Epithelial cell of proximal tubule (primary cell): ENCODE measurements around the gene SYT1. TPM values are rescaled to one million over a fixed set of nuclear protein-coding genes. Genes with fewer than 3 reads are reported as not detected.

Experiments
- DNase-seq: peaks from one replicate; pipeline ENCODE4 v3.0.0-alpha.2; 2011; ENCODE audit warnings: low read depth
- H3K4me3 ChIP-seq: 2 replicates; pipeline ENCODE4 v1.5.1; 2011; ENCODE audit warnings: low read depth, mild to moderate bottlenecking, low read length
- CTCF ChIP-seq: conservative IDR thresholded peaks from 2 replicates; pipeline ENCODE4 v1.5.1; 2012; ENCODE audit warnings: low read depth, mild to moderate bottlenecking, low read length
- total RNA-seq: library from RNA; depleted of rRNA; stranded (reverse); fragments of >200 nt; gene quantifications from 2 replicates; pipeline ENCODE4 v1.2.3, GENCODE V29; 2015

The SYT1 gene
- total RNA-seq, 1 donor from 2014 or later, result 2.0 TPM

- TF ChIP-seq CTCF, result no peak
- no peak for DNase-seq
- H3K4me3 ChIP-seq, result no peak overlapping the region
Observed at GRCh38 chr12:78928200-78929074, 63.9 kb downstream of the SYT1 start.

GRCh38 chr12:78929075-78929418 is 64.5 kb downstream of the SYT1 start:
- H3K4me3 ChIP-seq, result no peak overlapping the region
- no peak for TF ChIP-seq CTCF

GRCh38 chr12:78931466-78931990 is 67.0 kb downstream of the SYT1 start:
- no peak for TF ChIP-seq CTCF
- no peak overlapping the region for H3K4me3 ChIP-seq
- no peak for DNase-seq

More at GRCh38 chr12:78929075-78929418, 64.5 kb downstream of the SYT1 start:
- DNase-seq, result no peak

GRCh38 chr12:78933014-78933413 is 68.4 kb downstream of the SYT1 start:
- H3K4me3 ChIP-seq, result no peak overlapping the region
- TF ChIP-seq CTCF, result no peak
- DNase-seq, result no peak

GRCh38 chr12:78938341-78939084 is 73.9 kb downstream of the SYT1 start:
- H3K4me3 ChIP-seq, result no peak overlapping the region
- DNase-seq, result no peak
- TF ChIP-seq CTCF, result no peak

GRCh38 chr12:78949532-78949931 is 85.0 kb downstream of the SYT1 start:
- no peak for DNase-seq
- H3K4me3 ChIP-seq, result no peak overlapping the region
- TF ChIP-seq CTCF, result no peak
